ENCODE results near the gene ALPP.
"Not testable (repeated sequence)": the region's sequence is repeated elsewhere in the genome, so short reads cannot be mapped to it uniquely, and the experiment has no call there.

Gene ALPP

GRCh38 chr2:232350804-232351685, 27.5 kb upstream of the ALPP start:
- H3K27me3 Mint-ChIP-seq = peaks cover 53% of the 10 kb centered on the region
- H3K27ac Mint-ChIP-seq = no peak overlapping the region
- ATAC-seq = peak; percentile 38
- no peak for DNase-seq
- H3K9me3 Mint-ChIP-seq = no peaks in the 10 kb centered on the region
- peak overlapping the region in 1 of 2 donors; percentile 26 for H3K4me3 Mint-ChIP-seq
- H3K4me1 Mint-ChIP-seq = peaks cover 20% of the 10 kb centered on the region

GRCh38 chr2:232351686-232352510, 26.7 kb upstream of the ALPP start:
- Mint-ChIP-seq H3K27ac (no peak overlapping the region), H3K9me3 (no peaks in the 10 kb centered on the region), H3K27me3 (peaks cover 53% of the 10 kb centered on the region), H3K4me3 (peak overlapping the region; percentile 22 to 57), H3K4me1 (peaks cover 20% of the 10 kb centered on the region)
- no peak for DNase-seq
- ATAC-seq = peak; percentile 27

- H3K27me3 Mint-ChIP-seq = peaks cover 53% of the 10 kb centered on the region
- H3K4me3 Mint-ChIP-seq = no peak overlapping the region
- peaks cover 20% of the 10 kb centered on the region for H3K4me1 Mint-ChIP-seq
- H3K27ac Mint-ChIP-seq = no peak overlapping the region
- H3K9me3 Mint-ChIP-seq = no peaks in the 10 kb centered on the region
- DNase-seq (no peak), ATAC-seq (no peak)
These were observed 25.9 kb upstream of the ALPP start for GRCh38 chr2:232352511-232353091.

GRCh38 chr2:232353096-232353495, 25.5 kb upstream of the ALPP start:
- Mint-ChIP-seq H3K27ac (no peak overlapping the region), H3K4me3 (no peak overlapping the region), H3K9me3 (no peaks in the 10 kb centered on the region), H3K4me1 (peaks cover 20% of the 10 kb centered on the region), H3K27me3 (peaks cover 53% of the 10 kb centered on the region)
- no peak for ATAC-seq
- DNase-seq = no peak

GRCh38 chr2:232353660-232354059, 24.9 kb upstream of the ALPP start:
- Mint-ChIP-seq H3K27ac (no peak overlapping the region), H3K4me1 (peaks cover 20% of the 10 kb centered on the region), H3K9me3 (no peaks in the 10 kb centered on the region), H3K4me3 (no peak overlapping the region), H3K27me3 (peaks cover 48% of the 10 kb centered on the region)
- ATAC-seq (no peak), DNase-seq (no peak)

GRCh38 chr2:232354069-232354468, 24.5 kb upstream of the ALPP start:
- ATAC-seq (no peak), DNase-seq (no peak)
- H3K27me3 Mint-ChIP-seq = peaks cover 44% of the 10 kb centered on the region
- H3K4me3 Mint-ChIP-seq = no peak overlapping the region
- no peaks in the 10 kb centered on the region for H3K9me3 Mint-ChIP-seq
- no peak overlapping the region for H3K27ac Mint-ChIP-seq
- H3K4me1 Mint-ChIP-seq = peaks cover 18% of the 10 kb centered on the region

GRCh38 chr2:232361646-232362045, 16.9 kb upstream of the ALPP start:
- Mint-ChIP-seq H3K4me3 (no peak overlapping the region), H3K9me3 (peaks cover 0 to 5% of the 10 kb centered on the region in 2 donors), H3K27ac (no peak overlapping the region), H3K4me1 (peaks cover 38% of the 10 kb centered on the region), H3K27me3 (no peaks in the 10 kb centered on the region)
- no peak for ATAC-seq
- no peak for DNase-seq

GRCh38 chr2:232362174-232362900, 16.2 kb upstream of the ALPP start:
- peaks cover 38% of the 10 kb centered on the region for H3K4me1 Mint-ChIP-seq
- no peak for DNase-seq
- no peaks in the 10 kb centered on the region for H3K27me3 Mint-ChIP-seq
- peaks cover 0 to 5% of the 10 kb centered on the region in 2 donors for H3K9me3 Mint-ChIP-seq
- H3K27ac Mint-ChIP-seq = no peak overlapping the region
- H3K4me3 Mint-ChIP-seq = no peak overlapping the region
- ATAC-seq = no peak

- Mint-ChIP-seq H3K4me1 (peaks cover 38% of the 10 kb centered on the region), H3K27ac (peak overlapping the region; percentile 82 to 94), H3K4me3 (peak overlapping the region; percentile 81 to 95)
- DNase-seq, H3K27me3 Mint-ChIP-seq, ATAC-seq, H3K9me3 Mint-ChIP-seq: not testable (repeated sequence)
These were observed 15.3 kb upstream of the ALPP start for GRCh38 chr2:232363064-232363783.

GRCh38 chr2:232363784-232364615, 14.6 kb upstream of the ALPP start:
- Mint-ChIP-seq H3K27me3 (no peaks in the 10 kb centered on the region), H3K27ac (peak overlapping the region; percentile 82 to 94), H3K4me3 (peak overlapping the region; percentile 81 to 95), H3K4me1 (peaks cover 38% of the 10 kb centered on the region), H3K9me3 (peaks cover 0 to 5% of the 10 kb centered on the region in 2 donors)
- DNase-seq (no peak), ATAC-seq (peak; percentile 63)

GRCh38 chr2:232364806-232365594, 13.6 kb upstream of the ALPP start:
- H3K4me1 Mint-ChIP-seq = peaks cover 38% of the 10 kb centered on the region
- H3K27me3 Mint-ChIP-seq, H3K27ac Mint-ChIP-seq, DNase-seq, ATAC-seq, H3K9me3 Mint-ChIP-seq: not testable (repeated sequence)
- peak overlapping the region in 1 of 2 donors; percentile 4 for H3K4me3 Mint-ChIP-seq

- Mint-ChIP-seq H3K4me1 (peaks cover 38% of the 10 kb centered on the region), H3K9me3 (peaks cover 0 to 5% of the 10 kb centered on the region in 2 donors), H3K27me3 (no peaks in the 10 kb centered on the region), H3K27ac (no peak overlapping the region), H3K4me3 (no peak overlapping the region)
- peak; percentile 79 for ATAC-seq
- no peak for DNase-seq
These were observed 12.8 kb upstream of the ALPP start for GRCh38 chr2:232365621-232366321.

- peaks cover 38% of the 10 kb centered on the region for H3K4me1 Mint-ChIP-seq
- not testable (repeated sequence) for DNase-seq, H3K27ac Mint-ChIP-seq, H3K4me3 Mint-ChIP-seq, ATAC-seq, H3K27me3 Mint-ChIP-seq, H3K9me3 Mint-ChIP-seq
These were observed 12.1 kb upstream of the ALPP start for GRCh38 chr2:232366461-232366860.

Measured in stimulated activated naive CD8-positive, alpha-beta T cell treated with anti-CD3 and anti-CD28 coated beads, Interleukin-15, amount 100 ng/mL, for 72 hours (primary cell).